ENCODE data around the gene ALDH16A1.

GRCh38 chr19:49409441-49410029, 43.5 kb upstream of the ALDH16A1 start:
- TF ChIP-seq CTCF (IDR thresholded peaks at IDR 0.05) (no peak), POLR2A (IDR thresholded peaks at IDR 0.05) (no peak)
